Measurements from ENCODE around the gene IDS.
A peak's percentile ranks its signal among the peaks of the same experiment; 100 is the strongest.
"Not testable (repeated sequence)": the region's sequence is repeated elsewhere in the genome, so short reads cannot be mapped to it uniquely, and the experiment has no call there.

The IDS gene

GRCh38 chrX:149526318-149527033, 21.4 kb upstream of the IDS start:
- DNase-seq: not testable (repeated sequence)

GRCh38 chrX:149525903-149526302, 20.8 kb upstream of the IDS start:
- not testable (repeated sequence) for DNase-seq

GRCh38 chrX:149525389-149525788, 20.3 kb upstream of the IDS start:
- DNase-seq: peak; percentile 68

GRCh38 chrX:149522916-149523315, 17.8 kb upstream of the IDS start:
- no peak for DNase-seq

- no peak for DNase-seq
These were observed 16.3 kb upstream of the IDS start for GRCh38 chrX:149521438-149521837.

GRCh38 chrX:149520636-149521277, 15.7 kb upstream of the IDS start:
- DNase-seq: not testable (repeated sequence)

- DNase-seq: no peak
These were observed 13.1 kb upstream of the IDS start for GRCh38 chrX:149518236-149518635.

- no peak for DNase-seq
These were observed 12.2 kb upstream of the IDS start for GRCh38 chrX:149517308-149517707.

GRCh38 chrX:149516604-149517003, 11.5 kb upstream of the IDS start:
- DNase-seq: no peak

GRCh38 chrX:149515954-149516602, 11.0 kb upstream of the IDS start:
- DNase-seq: no peak

GRCh38 chrX:149513825-149514428, 8.8 kb upstream of the IDS start:
- no peak for DNase-seq

- DNase-seq: peak; percentile 54
These were observed 7.2 kb upstream of the IDS start for GRCh38 chrX:149512225-149512885.

- no peak for DNase-seq
These were observed 6.0 kb upstream of the IDS start for GRCh38 chrX:149511081-149511480.

GRCh38 chrX:149510386-149510785, 5.3 kb upstream of the IDS start:
- DNase-seq: no peak

GRCh38 chrX:149508467-149508866, 3.4 kb upstream of the IDS start:
- no peak for DNase-seq

GRCh38 chrX:149506349-149506748, 1.2 kb upstream of the IDS start:
- DNase-seq: no peak

- no peak for DNase-seq
These were observed 565 bp upstream of the IDS start for GRCh38 chrX:149505671-149506070.

- peak; percentile 66 for DNase-seq
These were observed 736 bp downstream of the IDS start for GRCh38 chrX:149504226-149504914.

GRCh38 chrX:149503446-149503845, 1.7 kb downstream of the IDS start:
- peak; percentile 70 for DNase-seq

GRCh38 chrX:149502923-149503322, 2.2 kb downstream of the IDS start:
- DNase-seq: not testable (repeated sequence)

GRCh38 chrX:149499766-149500165, 5.3 kb downstream of the IDS start:
- DNase-seq: no peak

- no peak for DNase-seq
These were observed 6.3 kb downstream of the IDS start for GRCh38 chrX:149498767-149499166.

GRCh38 chrX:149497626-149498025, 7.5 kb downstream of the IDS start:
- no peak for DNase-seq
